C1 segment of cervical spinal cord (tissue), 14 donors: ENCODE data around the gene TAS2R20.
A peak's percentile ranks its signal among the peaks of the same experiment; 100 is the strongest.

ENCODE experiments used
- DNase-seq, 14 donors: peaks; one replicate each; lab custom pipeline; 2025; lab: John Stamatoyannopoulos, UW

Gene TAS2R20

GRCh38 chr12:10959804-10960203 is 38.3 kb downstream of the TAS2R20 start:
- DNase-seq = peak in 5 of 14 donors; percentile 6 to 31 (median 6)

GRCh38 chr12:10957741-10958140 is 40.4 kb downstream of the TAS2R20 start:
- no peak for DNase-seq

- DNase-seq = no peak
Measured at GRCh38 chr12:10956085-10956484, 42.0 kb downstream of the TAS2R20 start.

- peak in 3 of 14 donors; percentile 2 to 16 (median 15) for DNase-seq
Measured at GRCh38 chr12:10952645-10953044, 45.5 kb downstream of the TAS2R20 start.
